ENCODE measurements around the gene GTF3C4. TPM values are rescaled to one million over a fixed set of nuclear protein-coding genes. Genes with fewer than 3 reads are reported as not detected.

The GTF3C4 gene, protein sequence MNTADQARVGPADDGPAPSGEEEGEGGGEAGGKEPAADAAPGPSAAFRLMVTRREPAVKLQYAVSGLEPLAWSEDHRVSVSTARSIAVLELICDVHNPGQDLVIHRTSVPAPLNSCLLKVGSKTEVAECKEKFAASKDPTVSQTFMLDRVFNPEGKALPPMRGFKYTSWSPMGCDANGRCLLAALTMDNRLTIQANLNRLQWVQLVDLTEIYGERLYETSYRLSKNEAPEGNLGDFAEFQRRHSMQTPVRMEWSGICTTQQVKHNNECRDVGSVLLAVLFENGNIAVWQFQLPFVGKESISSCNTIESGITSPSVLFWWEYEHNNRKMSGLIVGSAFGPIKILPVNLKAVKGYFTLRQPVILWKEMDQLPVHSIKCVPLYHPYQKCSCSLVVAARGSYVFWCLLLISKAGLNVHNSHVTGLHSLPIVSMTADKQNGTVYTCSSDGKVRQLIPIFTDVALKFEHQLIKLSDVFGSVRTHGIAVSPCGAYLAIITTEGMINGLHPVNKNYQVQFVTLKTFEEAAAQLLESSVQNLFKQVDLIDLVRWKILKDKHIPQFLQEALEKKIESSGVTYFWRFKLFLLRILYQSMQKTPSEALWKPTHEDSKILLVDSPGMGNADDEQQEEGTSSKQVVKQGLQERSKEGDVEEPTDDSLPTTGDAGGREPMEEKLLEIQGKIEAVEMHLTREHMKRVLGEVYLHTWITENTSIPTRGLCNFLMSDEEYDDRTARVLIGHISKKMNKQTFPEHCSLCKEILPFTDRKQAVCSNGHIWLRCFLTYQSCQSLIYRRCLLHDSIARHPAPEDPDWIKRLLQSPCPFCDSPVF
- total RNA-seq, result 10 to 100 TPM; 28.5 to 29.3 TPM
- 24.5 TPM for polyA plus RNA-seq (2013, experiment 1 of 2)
- 24.8 TPM for polyA plus RNA-seq (2013, experiment 2 of 2)
- long read RNA-seq, experiment 1, full-length matches to known transcripts, result 7 of 23 reads
- long read RNA-seq, experiment 1, partial matches to known transcripts, result 10 of 23 reads
- long read RNA-seq, experiment 1, other reads (novel, unspliced or antisense), result 6 of 23 reads
- long read RNA-seq, experiment 2, full-length matches to known transcripts, result 50 of 70 reads
- long read RNA-seq, experiment 2, partial matches to known transcripts, result 10 of 70 reads
- long read RNA-seq, experiment 2, other reads (novel, unspliced or antisense), result 10 of 70 reads
- long read RNA-seq, experiment 3, full-length matches to known transcripts, result 5 of 16 reads
- long read RNA-seq, experiment 3, partial matches to known transcripts, result 5 of 16 reads
- long read RNA-seq, experiment 3, other reads (novel, unspliced or antisense), result 6 of 16 reads
- long read RNA-seq, experiment 4, partial matches to known transcripts, result 0 of 1 reads
- long read RNA-seq, experiment 4, other reads (novel, unspliced or antisense), result 1 of 1 reads

DNA sequence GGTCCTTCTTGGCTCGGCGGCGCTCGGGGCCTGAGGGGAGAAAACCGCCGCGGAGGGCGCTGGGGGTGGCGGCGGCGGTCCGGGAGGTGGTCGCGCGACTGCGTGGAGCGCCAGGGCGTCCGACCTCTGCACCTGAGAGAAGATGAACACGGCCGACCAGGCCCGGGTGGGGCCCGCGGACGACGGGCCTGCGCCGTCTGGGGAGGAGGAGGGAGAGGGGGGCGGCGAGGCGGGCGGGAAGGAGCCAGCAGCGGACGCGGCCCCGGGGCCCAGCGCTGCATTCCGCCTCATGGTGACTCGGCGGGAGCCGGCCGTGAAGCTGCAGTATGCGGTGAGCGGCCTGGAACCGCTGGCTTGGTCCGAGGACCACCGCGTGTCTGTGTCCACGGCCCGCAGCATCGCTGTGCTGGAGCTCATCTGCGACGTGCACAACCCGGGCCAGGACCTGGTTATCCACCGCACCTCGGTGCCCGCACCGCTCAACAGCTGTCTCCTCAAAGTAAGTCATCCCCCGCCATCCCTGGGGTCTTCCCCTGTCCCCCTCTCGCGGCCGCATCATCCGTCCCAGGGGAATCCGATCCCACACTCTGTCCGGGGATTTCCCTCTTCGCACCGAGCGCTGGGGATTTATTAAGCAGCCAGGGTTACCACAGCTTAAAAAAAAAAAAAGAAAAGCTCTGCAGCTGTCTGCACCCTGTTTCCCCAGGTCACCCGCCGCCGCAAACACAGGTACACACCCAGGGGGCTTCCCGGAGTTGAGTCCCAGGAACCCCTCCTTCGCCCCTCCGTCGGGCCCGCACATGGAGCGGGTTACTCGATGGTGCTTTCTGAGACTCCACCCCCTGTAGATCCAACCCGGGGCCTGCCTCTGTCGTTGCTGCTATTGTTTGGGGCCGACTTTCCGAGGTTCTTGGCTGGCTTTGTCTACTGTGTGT lies at the start of gene GTF3C4:
Gene GTF3C4 (plus strand): TSS at position 8 of the 935 bp plus-strand sequence. CDS start 135 bp downstream, at position 143.
- peak within 1 kb of the TSS; percentile 95 for H3K27ac ChIP-seq (ENCODE audit: low read depth, low read length)
- H3K27ac Mint-ChIP-seq, result peak within 1 kb of the TSS; percentile 92
- H3K4me1 Mint-ChIP-seq, result peaks cover 23% of the 10 kb centered on the region
- no peaks in the 10 kb centered on the region for H3K9me3 Mint-ChIP-seq
- H3K4me3 Mint-ChIP-seq, result peak within 1 kb of the TSS; percentile 94
- no peaks in the 10 kb centered on the region for H3K27me3 Mint-ChIP-seq (ENCODE audit: insufficient read depth)
- peaks cover 43% of the 10 kb centered on the region for H3K9me3 ChIP-seq (ENCODE audit: control insufficient read depth, low read length)
- H3K36me3 Mint-ChIP-seq (ENCODE audit: low read depth), result peaks cover 35% of the 10 kb centered on the region
- peak within 1 kb of the TSS; percentile 88 for H3K9ac ChIP-seq (ENCODE audit: extremely low read depth, low read length, poor library complexity, severe bottlenecking)
- peaks cover 60% of the 10 kb centered on the region for H3K36me3 ChIP-seq (ENCODE audit: control insufficient read depth, insufficient read depth, low read length)
- H3K4me1 ChIP-seq (ENCODE audit: control insufficient read depth, insufficient read depth, low read length), result peaks cover 3% of the 10 kb centered on the region
- WGBS, 2 experiments (ENCODE audit: insufficient coverage in 1 of 2, insufficient read length in 1 of 2), result 0 to 2% methylated on average over 25 to 82 of the region's 82 CpGs
- TF ChIP-seq, protein P1, sequence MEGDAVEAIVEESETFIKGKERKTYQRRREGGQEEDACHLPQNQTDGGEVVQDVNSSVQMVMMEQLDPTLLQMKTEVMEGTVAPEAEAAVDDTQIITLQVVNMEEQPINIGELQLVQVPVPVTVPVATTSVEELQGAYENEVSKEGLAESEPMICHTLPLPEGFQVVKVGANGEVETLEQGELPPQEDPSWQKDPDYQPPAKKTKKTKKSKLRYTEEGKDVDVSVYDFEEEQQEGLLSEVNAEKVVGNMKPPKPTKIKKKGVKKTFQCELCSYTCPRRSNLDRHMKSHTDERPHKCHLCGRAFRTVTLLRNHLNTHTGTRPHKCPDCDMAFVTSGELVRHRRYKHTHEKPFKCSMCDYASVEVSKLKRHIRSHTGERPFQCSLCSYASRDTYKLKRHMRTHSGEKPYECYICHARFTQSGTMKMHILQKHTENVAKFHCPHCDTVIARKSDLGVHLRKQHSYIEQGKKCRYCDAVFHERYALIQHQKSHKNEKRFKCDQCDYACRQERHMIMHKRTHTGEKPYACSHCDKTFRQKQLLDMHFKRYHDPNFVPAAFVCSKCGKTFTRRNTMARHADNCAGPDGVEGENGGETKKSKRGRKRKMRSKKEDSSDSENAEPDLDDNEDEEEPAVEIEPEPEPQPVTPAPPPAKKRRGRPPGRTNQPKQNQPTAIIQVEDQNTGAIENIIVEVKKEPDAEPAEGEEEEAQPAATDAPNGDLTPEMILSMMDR (conservative IDR thresholded peaks at IDR 0.05), result no peak
- H3K4me3 ChIP-seq (ENCODE audit: low read length), result peak within 1 kb of the TSS; percentile 96
- no peaks in the 10 kb centered on the region for H3K27me3 ChIP-seq (ENCODE audit: control insufficient read depth, insufficient read depth, low read length, poor library complexity, severe bottlenecking)
- DNase-seq, result peak; percentile 74

DNA sequence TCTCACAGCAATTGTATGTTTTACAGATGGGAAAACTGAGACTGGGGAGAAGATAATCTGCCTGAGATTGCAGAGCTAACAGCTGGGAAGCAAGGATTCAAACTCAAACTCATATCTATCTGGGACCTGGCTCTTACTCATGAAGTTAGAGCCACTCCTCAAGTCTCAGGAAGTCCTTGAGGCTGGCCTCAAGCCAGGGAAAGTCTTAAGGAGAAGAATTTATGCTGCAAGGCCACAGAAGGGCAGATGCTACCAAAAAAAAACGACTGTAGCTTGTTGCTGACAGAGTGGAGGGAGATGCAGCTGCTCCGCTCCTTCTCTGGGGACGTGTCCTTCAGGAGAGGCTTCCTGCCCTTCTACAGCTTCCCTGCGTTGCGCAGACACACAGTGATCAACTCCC lies 48.1 kb upstream of the GTF3C4 start:
- Mint-ChIP-seq H3K4me1 (no peaks in the 10 kb centered on the region), H3K9me3 (no peaks in the 10 kb centered on the region), H3K27ac (no peak overlapping the region), H3K27me3 (ENCODE audit: insufficient read depth) (no peaks in the 10 kb centered on the region), H3K4me3 (no peak overlapping the region), H3K36me3 (ENCODE audit: low read depth) (peaks cover 77% of the 10 kb centered on the region)
- no peaks in the 10 kb centered on the region for H3K27me3 ChIP-seq (ENCODE audit: control insufficient read depth, insufficient read depth, low read length, poor library complexity, severe bottlenecking)
- no peak overlapping the region for H3K27ac ChIP-seq (ENCODE audit: low read depth, low read length)
- DNase-seq, result no peak
- TF ChIP-seq, protein P1 (conservative IDR thresholded peaks at IDR 0.05), result no peak
- no peak overlapping the region for H3K9ac ChIP-seq (ENCODE audit: extremely low read depth, low read length, poor library complexity, severe bottlenecking)
- WGBS, 2 experiments (ENCODE audit: insufficient coverage in 1 of 2, insufficient read length in 1 of 2), result 91 to 96% methylated on average over 5 of the region's 5 CpGs
- H3K9me3 ChIP-seq (ENCODE audit: control insufficient read depth, low read length), result no peaks in the 10 kb centered on the region
- H3K4me3 ChIP-seq (ENCODE audit: low read length), result no peak overlapping the region
- peaks cover 94% of the 10 kb centered on the region for H3K36me3 ChIP-seq (ENCODE audit: control insufficient read depth, insufficient read depth, low read length)
- H3K4me1 ChIP-seq (ENCODE audit: control insufficient read depth, insufficient read depth, low read length), result no peaks in the 10 kb centered on the region

All from endodermal cell (in vitro differentiated cells).